ENCODE data around the gene SDE2.
"Not testable (repeated sequence)": the region's sequence is repeated elsewhere in the genome, so short reads cannot be mapped to it uniquely, and the experiment has no call there.

Gene SDE2

GRCh38 chr1:225941187-225941941 is 57.8 kb downstream of the SDE2 start, which contains the start of gene LEFTY2:
Gene LEFTY2 (minus strand): TSS chr1:225941220. CDS start chr1:225941140, 80 bp downstream.
- no peak for DNase-seq

- no peak for DNase-seq
These were observed 58.6 kb downstream of the SDE2 start for GRCh38 chr1:225940385-225941151.

- DNase-seq: not testable (repeated sequence)
These were observed 59.2 kb downstream of the SDE2 start for GRCh38 chr1:225939939-225940310.

GRCh38 chr1:225939097-225939938 is 59.8 kb downstream of the SDE2 start:
- not testable (repeated sequence) for DNase-seq

- no peak for DNase-seq
These were observed 61.8 kb downstream of the SDE2 start for GRCh38 chr1:225937048-225937968.

- no peak for DNase-seq
These were observed 62.6 kb downstream of the SDE2 start for GRCh38 chr1:225936523-225936922.

GRCh38 chr1:225936086-225936485 is 63.1 kb downstream of the SDE2 start:
- DNase-seq: not testable (repeated sequence)

- DNase-seq: peak; percentile 2
These were observed 64.4 kb downstream of the SDE2 start for GRCh38 chr1:225934711-225935110.

- DNase-seq: peak; percentile 64
These were observed 66.1 kb downstream of the SDE2 start for GRCh38 chr1:225933072-225933471.

Data from HCEC 1CT (cell line).